Fibroblast of upper back skin (primary cell): ENCODE data around the gene KRTAP10-11.
"Not testable (repeated sequence)": the region's sequence is repeated elsewhere in the genome, so short reads cannot be mapped to it uniquely, and the experiment has no call there.

Experiments used
- DNase-seq: peaks from one replicate; pipeline ENCODE4 v3.0.0-alpha.2; 2013

The KRTAP10-11 gene

GRCh38 chr21:44667612-44668011, 21.4 kb downstream of the KRTAP10-11 start:
- DNase-seq: no peak

GRCh38 chr21:44670642-44671432, 24.6 kb downstream of the KRTAP10-11 start:
- DNase-seq: no peak

GRCh38 chr21:44671911-44672310, 25.7 kb downstream of the KRTAP10-11 start:
- no peak for DNase-seq

- no peak for DNase-seq
Observed at GRCh38 chr21:44677881-44678280, 31.7 kb downstream of the KRTAP10-11 start.

- no peak for DNase-seq
Observed at GRCh38 chr21:44681152-44681551, 34.9 kb downstream of the KRTAP10-11 start.

GRCh38 chr21:44681861-44682579, 35.8 kb downstream of the KRTAP10-11 start, which contains the start of gene KRTAP12-1:
Gene KRTAP12-1, minus strand, starts transcription at chr21:44682163. Its CDS starts 40 bp downstream, at chr21:44682123.
- no peak for DNase-seq

GRCh38 chr21:44682580-44683151, 36.5 kb downstream of the KRTAP10-11 start:
- DNase-seq: no peak

- DNase-seq: no peak
Observed at GRCh38 chr21:44684077-44684476, 37.9 kb downstream of the KRTAP10-11 start.

- no peak for DNase-seq
Observed at GRCh38 chr21:44684483-44684882, 38.3 kb downstream of the KRTAP10-11 start.

GRCh38 chr21:44685050-44685449, 38.8 kb downstream of the KRTAP10-11 start:
- DNase-seq: not testable (repeated sequence)

- DNase-seq: no peak
Observed at GRCh38 chr21:44686000-44686781, 40.0 kb downstream of the KRTAP10-11 start.

- no peak for DNase-seq
Observed at GRCh38 chr21:44686843-44687561, 40.8 kb downstream of the KRTAP10-11 start.

GRCh38 chr21:44687671-44688070, 41.5 kb downstream of the KRTAP10-11 start:
- no peak for DNase-seq

GRCh38 chr21:44689740-44690139, 43.5 kb downstream of the KRTAP10-11 start:
- DNase-seq: not testable (repeated sequence)

- DNase-seq: no peak
Observed at GRCh38 chr21:44691686-44692085, 45.5 kb downstream of the KRTAP10-11 start.

- DNase-seq: no peak
Observed at GRCh38 chr21:44692798-44693512, 46.7 kb downstream of the KRTAP10-11 start.

GRCh38 chr21:44694776-44695175, 48.6 kb downstream of the KRTAP10-11 start:
- DNase-seq: no peak

GRCh38 chr21:44695184-44695583, 49.0 kb downstream of the KRTAP10-11 start:
- DNase-seq: no peak

- DNase-seq: no peak
Observed at GRCh38 chr21:44695641-44696040, 49.4 kb downstream of the KRTAP10-11 start.

- no peak for DNase-seq
Observed at GRCh38 chr21:44696572-44696971, 50.4 kb downstream of the KRTAP10-11 start.
